GM19240 (cell line): ENCODE measurements around the gene ELMO2.

Source experiments
- DNase-seq: peaks from one replicate; pipeline ENCODE4 v3.0.0; 2011; ENCODE audit warnings: low spot score; ENCODE audit not compliant: insufficient read length

Gene ELMO2

DNA sequence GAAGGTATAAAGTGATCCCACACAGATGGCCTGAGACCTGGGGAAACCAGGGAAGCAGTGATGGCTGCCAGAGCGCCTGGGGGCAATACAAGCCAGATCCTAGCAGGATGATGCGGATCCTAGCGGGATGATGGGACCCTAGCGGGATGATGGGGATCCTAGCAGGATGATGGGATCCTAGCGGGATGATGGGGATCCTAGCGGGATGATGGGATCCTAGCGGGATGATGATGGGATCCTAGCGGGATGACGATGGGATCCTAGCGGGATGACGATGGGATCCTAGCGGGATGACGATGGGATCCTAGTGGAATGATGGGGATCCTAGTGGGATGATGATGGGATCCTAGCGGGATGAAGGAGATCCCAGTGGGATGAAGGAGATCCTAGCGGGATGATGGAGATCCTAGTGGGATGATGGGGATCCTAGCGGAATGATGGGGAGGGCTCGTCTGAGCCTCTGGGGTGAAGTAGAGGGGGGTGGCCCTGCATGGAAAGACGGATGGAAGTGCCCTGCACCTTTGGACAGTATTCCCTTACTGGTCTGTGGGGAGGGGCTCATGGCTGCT lies 54.0 kb downstream of the ELMO2 start:
- DNase-seq: no peak

DNA sequence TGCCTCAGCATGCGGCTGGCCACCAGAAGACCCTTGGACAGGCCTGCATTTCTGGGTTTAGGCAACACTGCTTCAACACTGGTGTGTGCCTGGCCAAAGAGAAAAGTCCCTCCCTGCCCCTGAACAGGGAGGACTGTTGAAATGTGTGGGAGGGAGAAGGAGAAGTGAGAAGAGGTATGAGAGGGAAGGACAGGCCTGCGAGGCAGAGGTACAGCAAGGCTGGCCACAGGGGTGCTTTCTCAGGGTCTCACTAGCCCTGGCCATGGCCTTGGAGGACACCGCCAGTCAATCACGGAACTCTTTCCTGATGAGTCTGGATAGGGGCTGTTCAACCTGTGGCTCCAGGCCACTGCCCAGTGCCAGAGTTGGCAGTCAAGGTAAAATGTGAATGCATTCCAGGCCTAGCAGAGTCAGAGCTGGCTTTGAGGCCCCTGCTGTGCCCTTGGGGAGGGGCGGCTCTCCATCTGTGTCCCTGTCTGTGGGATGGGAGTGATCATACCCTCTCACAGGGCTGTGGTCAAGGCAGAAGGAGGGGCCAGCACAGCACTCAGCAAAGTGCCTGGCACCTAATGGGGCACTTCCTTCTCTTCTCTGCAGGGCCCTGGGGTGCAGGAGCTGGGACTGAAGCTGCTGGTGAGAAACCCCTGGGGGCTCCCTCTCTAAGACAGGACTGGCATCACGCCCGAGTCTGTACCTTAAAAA lies 54.9 kb downstream of the ELMO2 start:
- DNase-seq: no peak

DNA sequence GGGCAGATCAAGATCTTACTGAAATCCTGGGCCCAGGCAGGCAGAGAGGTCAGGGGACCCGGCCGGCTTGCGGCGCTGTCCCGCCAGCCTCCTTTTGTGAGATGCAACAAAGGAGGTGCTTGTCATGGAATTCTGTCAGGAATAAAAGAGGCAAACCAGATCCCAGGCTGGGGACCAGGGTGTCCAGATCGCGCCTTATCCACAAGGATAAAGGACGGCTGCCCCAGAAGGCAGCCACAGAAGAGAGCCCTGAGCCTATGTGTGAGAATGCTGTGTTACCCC lies 55.5 kb downstream of the ELMO2 start:
- DNase-seq: no peak

DNA sequence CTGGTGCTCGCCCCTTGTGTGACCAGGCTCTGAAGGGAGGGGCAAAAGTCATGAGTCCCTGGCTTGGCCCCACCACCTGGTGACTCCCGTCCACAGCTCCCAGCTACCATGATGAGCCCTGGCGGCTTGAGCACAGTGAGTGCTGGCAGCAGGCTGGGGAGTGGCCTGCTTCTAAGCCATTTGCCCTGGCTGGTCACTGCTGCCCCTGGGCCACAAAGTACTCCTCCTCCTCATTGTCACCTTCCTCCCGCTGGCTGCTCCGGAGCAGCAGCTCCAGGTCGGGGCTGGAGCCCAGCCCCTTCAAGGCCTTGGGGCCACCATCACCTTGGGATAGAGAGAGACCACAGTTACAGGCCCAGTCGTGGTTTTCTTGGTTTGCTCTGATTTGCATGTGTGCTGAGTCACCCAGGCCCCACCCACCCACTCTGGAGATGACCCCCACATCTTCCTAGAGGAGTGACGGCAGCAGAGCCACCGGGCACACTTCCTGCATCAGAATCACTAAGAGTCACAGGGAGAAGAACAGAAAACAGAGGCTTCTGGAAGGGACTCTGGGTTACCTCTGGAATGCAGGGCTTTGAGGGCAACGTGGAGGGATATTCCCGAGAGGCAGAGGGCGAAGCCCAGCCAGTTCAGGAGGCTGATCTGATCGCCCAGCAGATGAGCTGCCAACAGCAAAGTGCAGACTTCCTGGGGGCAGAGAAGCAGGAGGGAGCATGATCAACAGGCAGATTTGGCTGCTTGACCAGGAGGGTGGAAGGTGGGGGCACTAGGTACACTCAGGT lies 56.0 kb downstream of the ELMO2 start:
- DNase-seq: peak; percentile 75

DNA sequence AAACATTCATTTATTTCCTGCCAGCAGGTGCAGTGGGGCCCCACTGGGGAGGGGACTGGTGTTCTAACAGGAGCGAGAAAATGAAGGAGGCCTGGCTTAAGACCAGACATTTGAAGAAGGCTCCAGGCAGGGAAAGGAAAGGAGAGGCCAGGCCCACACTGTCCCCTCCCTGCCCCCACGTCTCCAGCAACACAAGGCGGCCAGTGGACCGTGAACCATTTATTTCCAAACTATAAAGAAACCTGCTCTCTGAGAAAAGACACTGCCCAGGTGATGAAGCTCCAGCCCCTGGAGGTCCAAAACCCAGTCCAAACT lies 56.7 kb downstream of the ELMO2 start:
- no peak for DNase-seq

DNA sequence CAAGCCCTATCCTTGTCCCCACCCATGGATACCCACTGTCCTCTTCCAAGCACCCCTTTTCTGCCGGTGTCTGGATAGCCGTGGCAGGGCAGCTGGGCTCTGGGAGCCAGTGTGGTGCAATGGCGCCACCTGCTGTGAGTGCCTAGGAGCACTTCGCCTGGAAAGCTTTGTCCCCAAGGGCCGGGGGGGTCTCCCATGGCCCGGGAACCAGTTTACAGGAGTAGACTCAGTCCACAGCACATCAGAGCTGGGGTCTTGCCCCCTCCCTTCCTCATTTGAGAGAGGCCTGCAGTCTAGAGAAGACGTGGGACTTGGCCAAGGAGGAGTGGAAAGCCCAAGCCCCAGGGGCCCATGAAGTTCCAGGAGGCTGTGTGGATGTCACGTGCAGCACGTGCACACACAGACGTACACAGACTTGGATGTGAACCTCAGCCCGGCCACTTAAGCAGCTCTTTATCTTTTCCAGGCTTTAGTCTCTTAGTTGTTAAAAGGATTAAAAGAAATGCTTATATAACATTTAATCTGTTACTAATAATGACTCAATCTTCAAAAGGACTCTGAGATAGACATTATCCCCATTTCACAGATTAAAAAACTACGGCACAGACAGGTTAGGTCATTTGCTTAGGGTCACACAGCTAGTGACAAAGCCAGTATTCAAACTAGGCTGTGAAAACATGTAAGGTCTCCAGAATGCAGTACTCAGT lies 57.2 kb downstream of the ELMO2 start:
- DNase-seq: peak; percentile 48

DNA sequence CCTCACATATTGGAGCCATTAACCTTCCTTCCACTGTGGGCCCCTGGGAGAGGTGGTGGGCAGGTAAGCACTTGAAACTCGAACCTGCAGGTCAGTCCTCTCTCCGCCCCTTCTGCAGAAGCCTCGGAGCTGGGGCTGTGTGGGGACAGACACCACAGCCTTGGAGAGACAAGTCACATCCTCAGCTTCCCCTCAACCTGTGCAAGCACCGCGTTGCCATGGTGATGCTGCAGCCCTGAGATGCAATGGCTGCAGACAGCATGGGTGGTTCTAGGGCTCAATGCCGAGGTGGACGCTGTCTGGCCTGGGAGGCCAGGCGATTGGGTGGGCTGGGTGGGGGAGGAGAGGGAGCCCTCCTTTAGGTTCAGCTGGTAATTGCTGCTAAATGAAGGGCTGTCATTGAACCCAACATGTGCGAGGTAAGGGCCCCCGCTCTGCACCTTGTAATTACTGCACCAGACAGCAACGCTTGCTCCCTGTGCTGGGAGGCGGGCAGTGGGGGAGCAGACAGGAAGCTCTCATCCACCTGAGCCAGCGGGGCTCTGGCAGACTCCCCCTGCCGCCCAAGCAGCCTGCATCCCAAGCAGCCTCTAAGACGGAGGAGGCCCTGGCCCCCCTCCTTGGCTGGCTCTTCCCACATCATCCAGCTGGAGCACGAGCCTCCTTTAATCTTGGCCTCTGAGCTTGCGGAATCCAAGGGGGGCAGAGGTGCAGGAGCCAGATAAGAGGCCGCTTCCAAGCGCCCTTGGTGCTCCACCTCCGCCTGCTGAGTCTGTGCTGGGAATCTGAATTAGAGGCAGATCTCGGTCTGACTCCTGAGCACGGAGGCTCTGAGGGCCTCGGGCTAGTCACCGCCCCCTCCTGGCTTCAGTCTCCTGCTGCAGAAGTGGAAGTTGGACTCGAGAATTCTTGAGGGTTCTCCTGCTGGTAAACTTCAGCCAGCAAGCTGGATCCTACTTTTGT lies 58.3 kb downstream of the ELMO2 start:
- DNase-seq: no peak

DNA sequence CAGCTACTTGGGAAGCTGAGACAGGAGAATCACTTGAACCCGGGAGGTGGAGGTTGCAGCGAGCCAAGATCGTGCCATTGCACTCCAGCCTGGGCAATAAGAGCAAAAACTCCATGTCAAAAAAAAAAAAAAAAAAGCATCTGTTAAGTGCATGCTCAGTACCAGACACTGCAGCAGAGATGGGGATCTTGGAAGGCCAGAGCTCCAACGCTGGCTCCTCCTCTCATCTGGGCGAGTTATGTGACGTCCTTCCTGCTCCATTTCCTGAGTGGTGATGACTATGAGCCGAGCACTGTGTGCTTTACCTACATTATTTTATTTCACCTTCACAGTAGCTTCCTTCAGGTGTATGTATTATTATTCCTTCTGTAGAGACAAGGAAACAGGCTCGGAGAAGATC lies 59.6 kb downstream of the ELMO2 start:
- DNase-seq: no peak

DNA sequence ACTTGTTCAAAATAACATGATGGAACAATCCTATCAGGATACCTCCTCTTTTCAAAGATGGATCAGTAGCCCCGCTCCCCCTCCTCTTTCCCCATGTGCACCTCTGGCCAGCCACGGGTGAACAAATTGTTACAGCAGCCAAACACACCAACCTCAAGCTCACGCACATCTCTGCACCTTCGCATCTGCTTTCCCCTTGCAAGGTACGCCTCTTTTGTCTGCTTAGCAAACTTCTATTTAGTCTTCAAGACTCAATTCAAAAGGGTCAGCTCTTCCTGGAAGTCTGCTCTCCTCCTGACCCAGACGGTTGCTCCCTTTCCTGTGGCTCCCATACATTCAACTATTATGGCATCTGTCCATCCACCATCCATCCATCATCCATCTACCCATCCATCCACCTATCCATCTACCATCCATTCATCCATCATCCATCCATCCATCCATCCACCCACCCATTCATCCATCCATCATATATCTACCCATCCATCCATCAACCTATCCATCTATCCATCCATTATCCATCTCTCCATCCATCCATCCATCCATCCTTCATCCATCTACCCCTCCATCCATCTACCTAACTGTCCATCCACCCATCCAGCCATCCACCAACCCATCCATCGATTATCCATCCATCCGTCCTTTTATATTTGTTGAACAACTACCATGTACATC lies 61.8 kb downstream of the ELMO2 start:
- no peak for DNase-seq

DNA sequence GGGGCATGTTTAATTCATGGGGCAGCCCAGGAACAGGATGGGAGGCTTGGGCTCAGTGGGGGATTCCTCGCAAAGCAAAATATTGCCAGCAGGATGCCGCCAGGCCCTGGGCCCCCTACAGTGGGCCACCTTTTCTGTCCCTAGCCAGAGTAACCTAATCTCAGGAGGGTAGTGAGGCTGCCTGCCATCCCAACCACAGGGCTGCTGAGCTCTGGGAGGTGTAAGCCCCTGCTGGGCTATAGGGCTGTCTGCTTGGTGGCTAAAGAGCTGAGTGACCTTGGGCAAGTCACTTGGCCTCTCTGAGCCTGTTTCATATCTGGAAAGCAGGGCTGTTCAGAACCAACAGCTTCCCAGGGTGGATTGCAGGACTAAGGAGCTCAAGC lies 62.4 kb downstream of the ELMO2 start:
- no peak for DNase-seq

DNA sequence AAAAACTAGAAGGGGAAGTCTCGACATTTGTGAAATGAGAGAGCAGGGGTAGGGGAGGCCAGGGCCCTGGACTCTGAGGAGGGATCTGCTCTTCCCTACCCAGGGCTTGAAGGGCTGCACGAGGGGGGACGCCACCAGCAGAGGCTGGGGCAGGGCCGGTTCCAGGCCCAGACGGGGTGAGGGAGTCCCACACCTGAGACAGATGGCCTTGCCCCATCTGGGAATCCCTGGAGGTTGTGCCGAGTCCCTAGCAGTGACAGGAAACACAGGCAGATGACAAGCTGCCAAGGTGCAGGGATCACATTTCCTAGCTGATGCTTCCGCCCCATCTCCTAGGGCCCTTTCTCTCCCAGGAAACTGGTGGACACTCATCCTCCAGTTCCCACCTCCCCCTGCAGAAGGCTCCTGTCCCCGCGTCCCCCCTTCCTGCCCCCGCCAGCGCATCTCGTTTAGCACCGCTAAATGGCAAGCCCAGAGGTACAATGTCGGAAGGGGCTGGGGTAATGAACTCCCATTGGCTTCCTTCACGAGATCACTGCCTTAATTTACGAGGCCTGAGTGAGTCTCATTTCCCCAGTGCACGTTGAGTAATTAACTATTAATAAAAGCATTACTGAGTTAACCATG lies 63.0 kb downstream of the ELMO2 start:
- no peak for DNase-seq

DNA sequence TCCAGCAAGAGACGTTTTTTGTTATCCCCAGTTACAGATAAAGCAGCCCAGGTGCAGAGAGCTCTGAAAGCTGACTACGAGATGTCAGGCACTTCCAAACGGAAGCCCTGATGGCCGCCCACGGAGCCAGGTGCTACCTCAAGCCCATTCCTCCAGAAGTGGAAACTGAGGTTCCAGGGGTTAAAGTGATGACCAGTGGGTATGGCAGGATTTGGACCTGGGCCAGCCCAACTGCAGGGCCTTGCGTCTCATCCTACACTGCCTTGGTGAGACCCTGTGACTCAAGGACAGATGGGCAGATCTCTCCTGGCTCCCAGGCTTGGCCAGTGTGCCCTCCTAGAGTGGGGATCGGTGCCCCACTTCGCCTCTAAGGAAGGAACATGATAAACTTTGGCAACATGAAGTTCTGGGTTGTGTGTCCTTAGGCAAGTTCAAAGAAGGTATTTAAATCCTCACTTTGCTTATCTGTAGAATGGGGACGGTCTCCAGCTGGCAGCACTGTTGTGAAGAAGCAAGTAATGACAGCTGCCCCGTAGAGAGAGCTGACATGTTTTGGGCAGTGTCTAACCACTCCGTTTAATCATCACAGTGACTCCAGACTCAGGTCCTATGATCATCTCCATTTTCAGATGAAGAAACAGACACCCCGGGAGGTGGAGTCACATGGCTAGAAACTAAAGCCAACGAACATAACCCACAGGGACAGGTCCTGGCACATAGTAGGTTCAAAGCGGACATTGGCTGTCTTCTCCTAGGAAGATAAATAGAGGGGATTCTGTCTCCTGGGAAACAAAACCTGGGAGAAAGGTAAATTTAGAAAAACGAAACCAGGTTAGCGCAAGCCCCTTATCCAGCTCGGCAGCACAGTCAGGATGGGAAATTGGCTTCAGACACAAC lies 63.7 kb downstream of the ELMO2 start:
- DNase-seq: no peak

DNA sequence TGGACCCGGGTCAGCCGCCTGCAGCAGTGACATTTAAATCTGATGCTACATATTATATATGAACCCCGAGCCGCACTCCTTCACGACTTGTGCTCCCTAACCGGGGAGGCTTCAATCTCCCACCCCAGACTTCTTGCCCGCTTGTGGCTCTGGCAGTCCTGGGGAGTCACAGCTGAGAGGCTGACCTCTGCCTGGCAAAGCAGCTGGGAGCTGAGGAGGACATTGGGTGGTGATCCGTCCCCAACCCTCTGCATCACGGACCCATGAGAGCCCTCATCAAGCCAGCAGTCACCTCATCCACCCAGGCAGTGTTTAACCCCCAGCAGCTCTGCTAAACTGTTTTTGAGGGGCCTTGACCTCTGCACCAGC lies 64.4 kb downstream of the ELMO2 start:
- no peak for DNase-seq

DNA sequence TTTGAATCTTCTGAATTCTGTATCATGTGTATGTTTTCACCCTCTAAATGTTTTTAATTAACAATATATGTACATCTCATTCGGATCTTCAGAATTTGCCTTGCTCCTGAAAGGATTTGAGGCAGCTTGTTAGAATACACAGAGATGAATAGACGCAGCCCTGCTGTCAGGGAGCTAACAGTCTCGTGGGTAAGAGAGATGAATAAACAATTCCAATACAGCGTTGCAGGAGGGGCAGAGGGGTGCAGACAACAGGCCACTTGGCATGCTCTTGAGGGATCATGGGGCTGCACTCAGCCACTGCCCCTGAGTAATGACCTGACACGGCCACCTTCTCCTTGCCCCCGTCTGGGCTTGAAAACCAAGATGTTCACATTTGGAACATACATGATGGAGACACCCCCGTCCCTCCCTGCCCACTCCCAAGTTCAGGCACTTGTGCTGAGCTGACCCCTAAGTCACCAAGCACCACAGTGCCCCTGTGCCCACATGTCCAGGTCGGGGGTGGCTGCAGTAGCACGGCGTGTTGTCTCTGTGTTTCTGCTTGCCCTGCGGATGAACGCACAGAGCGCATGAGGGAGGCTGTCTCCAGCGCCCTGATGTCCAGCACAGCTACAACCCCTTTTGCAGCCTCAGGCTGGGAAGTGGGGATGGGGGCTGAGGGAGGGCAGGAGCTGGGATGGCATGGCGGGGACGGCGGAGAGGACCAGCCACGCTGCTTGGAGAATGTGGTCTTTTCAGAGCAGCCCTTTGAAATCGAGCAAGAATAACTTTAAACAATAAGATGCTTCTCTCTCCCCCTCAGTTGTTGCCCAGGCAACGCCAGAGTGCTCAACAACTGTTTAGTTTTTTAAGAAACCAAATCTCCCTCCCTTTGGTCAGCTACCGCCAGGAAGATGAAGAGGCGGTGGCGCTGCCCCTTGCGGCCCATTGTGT lies 65.1 kb downstream of the ELMO2 start:
- no peak for DNase-seq

DNA sequence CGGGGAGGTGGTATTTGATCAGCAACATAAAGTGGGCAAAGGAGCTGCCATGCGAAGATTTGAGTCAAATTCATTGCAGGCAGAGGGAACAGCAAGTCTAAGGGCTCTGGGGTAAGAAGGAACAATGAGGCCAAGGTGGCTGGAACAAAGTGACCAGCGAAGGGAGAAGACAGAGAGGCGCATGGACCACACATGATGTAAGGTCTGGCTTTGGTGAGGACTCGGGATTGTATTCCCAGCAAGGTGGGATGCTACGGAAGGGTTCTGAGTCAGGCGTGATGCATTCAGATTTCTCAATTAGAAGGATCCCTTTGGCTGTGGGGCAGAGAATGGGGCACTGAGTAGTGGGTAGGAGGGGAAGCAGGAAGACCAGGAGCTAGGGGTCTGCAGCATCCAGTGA lies 67.4 kb downstream of the ELMO2 start:
- DNase-seq: no peak

DNA sequence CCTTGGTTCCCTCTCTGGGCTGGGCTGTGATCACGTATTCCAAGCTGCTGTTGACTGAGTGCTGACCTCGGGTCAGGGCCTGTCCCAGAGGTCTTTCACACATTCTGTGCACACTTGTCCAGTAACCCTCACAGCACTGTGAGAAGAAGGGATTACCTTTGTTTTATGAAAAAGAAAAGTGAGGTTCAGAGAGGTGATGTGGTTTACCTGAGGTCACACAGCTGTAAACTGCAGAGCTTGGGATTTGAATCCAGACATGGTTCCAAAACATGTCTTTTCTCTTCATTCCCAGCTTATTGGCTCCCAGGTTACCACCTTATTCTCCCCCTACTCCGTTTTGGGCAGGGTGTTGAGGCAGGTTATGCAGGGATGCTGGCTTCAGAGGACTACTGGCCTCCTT lies 69.7 kb downstream of the ELMO2 start:
- no peak for DNase-seq

DNA sequence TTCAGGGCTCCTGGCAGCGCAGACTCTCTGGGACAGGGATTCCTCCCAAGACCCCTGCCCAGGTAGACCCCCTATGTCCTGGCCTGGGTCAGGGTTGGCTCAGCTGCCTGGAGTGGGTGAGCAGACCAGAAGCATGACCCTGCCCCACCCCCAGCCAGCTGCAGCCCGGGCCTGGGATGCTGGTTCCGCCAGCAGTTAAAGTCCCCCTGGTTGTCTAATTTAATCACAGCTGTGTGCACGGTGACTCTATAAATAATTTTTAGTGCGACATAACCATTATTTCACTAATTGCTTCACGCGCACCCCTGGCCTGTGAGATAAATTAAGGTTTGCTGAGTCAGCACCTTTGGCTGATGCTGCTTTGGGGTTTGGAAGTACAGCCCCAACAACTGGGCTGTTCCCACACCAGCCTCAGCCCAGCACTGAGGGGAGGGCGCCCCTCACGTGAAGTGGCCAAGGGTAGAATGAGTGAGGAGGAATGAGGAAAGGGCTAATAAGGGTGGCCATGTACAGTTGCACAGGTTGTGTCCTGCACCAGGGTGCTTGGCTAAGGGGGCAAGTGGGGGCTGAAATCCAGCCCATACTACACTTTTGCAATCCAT lies 72.0 kb downstream of the ELMO2 start:
- no peak for DNase-seq
